Parathyroid adenoma (tissue), 2 donors: ENCODE data around the gene PRSS50.

ENCODE experiments used
- H2AFZ ChIP-seq: fragments of 300-600 bp; sonication (generic); one replicate; pipeline ENCODE4 v1.7.0; 2017; ENCODE audit warnings: antibody characterized with exemption, mild to moderate bottlenecking
- H3K27ac ChIP-seq: fragments of 300-600 bp; sonication (generic); one replicate; pipeline ENCODE4 v1.7.0; 2017
- H3K27me3 ChIP-seq: fragments of 300-600 bp; sonication (generic); one replicate; pipeline ENCODE4 v1.7.0; 2017; ENCODE audit warnings: low read length; ENCODE audit not compliant: control insufficient read depth, insufficient read depth
- H3K36me3 ChIP-seq: fragments of 300-600 bp; sonication (generic); one replicate; pipeline ENCODE4 v1.7.0; 2017; ENCODE audit warnings: low read length; ENCODE audit not compliant: control insufficient read depth, insufficient read depth
- H3K4me1 ChIP-seq: fragments of 300-600 bp; sonication (generic); one replicate; pipeline ENCODE4 v1.7.0; 2017; ENCODE audit warnings: control low read depth
- H3K4me2 ChIP-seq: fragments of 300-600 bp; sonication (generic); one replicate; pipeline ENCODE4 v1.7.0; 2017; ENCODE audit warnings: low read length
- H3K4me3 ChIP-seq: fragments of 300-600 bp; sonication (generic); one replicate; pipeline ENCODE4 v1.7.0; 2017; ENCODE audit warnings: low read depth, low read length
- H3K79me2 ChIP-seq: fragments of 300-600 bp; sonication (generic); one replicate; pipeline ENCODE4 v1.7.0; 2017; ENCODE audit warnings: control low read depth
- H3K9ac ChIP-seq: fragments of 300-600 bp; sonication (generic); one replicate; pipeline ENCODE4 v1.7.0; 2017; ENCODE audit warnings: mild to moderate bottlenecking
- H3K9me3 ChIP-seq: fragments of 300-600 bp; sonication (generic); one replicate; pipeline ENCODE4 v1.7.0; 2017; ENCODE audit warnings: low read length; ENCODE audit not compliant: control insufficient read depth
- CTCF ChIP-seq: fragments of 300-600 bp; sonication (generic); IDR thresholded peaks from one replicate; pipeline ENCODE4 v1.7.0; 2017; ENCODE audit warnings: antibody characterized with exemption, mild to moderate bottlenecking
- donor health status: primary hyperparathyroidism.

The PRSS50 gene

DNA sequence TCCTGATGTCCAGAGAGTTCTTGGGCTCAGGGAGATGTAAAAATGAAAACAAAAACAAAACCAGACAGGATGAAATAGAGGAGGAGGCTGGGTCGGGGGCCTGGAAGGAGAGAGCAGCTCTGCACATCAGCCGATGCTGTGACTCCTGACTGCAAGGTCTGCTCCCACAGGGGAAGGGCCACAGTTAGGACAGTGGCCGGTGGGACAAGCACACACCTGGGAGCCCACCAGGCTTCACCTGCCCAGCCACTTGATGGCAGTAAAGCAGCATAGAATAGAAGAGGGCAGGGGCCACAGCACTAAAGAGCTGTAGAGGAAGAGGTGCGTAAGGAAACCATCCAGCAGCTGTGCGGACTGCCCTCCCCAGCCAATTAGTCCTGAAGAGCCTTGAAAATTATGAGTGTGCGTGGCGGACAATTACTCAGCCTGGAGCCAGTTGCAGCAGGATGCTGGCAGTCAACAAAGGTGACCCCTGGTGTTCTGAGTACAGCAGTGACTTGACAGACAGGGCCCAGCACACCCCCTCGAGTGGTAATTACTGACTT lies 54.0 kb downstream of the PRSS50 start:
- no peak overlapping the region for H3K4me2 ChIP-seq
- no peak overlapping the region for H2AFZ ChIP-seq
- H3K27ac ChIP-seq: peak overlapping the region; percentile 59
- H3K9ac ChIP-seq: no peak overlapping the region
- H3K36me3 ChIP-seq: no peaks in the 10 kb centered on the region
- no peaks in the 10 kb centered on the region for H3K9me3 ChIP-seq
- no peak for TF ChIP-seq CTCF
- no peak overlapping the region for H3K4me3 ChIP-seq
- H3K79me2 ChIP-seq: no peaks in the 10 kb centered on the region
- no peaks in the 10 kb centered on the region for H3K27me3 ChIP-seq
- peaks cover 28% of the 10 kb centered on the region for H3K4me1 ChIP-seq

DNA sequence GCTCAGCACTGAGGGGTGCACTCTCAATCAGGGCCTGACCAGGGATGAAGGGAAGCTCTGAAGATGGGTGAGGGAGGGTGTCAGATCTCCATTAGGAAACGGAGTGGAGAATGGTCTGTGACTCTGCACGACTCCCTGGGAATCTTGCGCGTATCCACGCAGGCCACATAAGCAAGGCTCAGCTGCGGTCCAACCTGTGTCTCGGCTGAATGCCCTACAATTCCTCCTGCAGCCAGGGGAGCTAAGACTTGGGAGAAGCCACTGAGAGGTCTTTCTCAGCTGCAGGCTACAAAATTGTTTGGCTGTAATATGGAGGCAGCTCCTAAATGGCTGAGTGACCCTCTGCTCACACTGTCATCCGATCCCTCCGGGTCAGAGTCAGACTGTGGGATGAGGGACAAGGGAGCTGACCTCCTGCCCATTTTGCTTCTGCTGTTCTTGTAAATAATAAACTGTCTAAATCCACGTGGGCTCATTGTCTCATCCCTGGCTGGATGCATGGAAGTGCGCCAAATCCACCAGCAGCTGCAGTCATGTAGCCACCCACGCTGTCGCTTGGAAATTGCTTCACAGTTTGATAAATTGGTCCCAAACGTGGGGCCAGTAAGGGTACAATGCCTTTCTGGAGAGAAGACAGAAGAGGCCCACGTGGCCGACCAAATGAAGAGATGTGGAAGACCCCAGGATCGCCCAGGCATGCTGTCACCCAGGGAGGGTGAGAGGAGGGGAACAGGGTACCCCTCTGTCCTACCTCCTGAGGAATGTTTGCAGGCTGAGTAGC lies 54.7 kb downstream of the PRSS50 start:
- Histone ChIP-seq H3K79me2 (no peaks in the 10 kb centered on the region), H3K9ac (no peak overlapping the region), H3K27me3 (no peaks in the 10 kb centered on the region), H3K36me3 (no peaks in the 10 kb centered on the region), H2AFZ (peak overlapping the region; percentile 67), H3K9me3 (no peaks in the 10 kb centered on the region), H3K27ac (peak overlapping the region; percentile 59), H3K4me3 (no peak overlapping the region), H3K4me2 (no peak overlapping the region), H3K4me1 (peaks cover 28% of the 10 kb centered on the region)
- no peak for TF ChIP-seq CTCF
